ENCODE data around the gene IL1RAPL1.

DNA sequence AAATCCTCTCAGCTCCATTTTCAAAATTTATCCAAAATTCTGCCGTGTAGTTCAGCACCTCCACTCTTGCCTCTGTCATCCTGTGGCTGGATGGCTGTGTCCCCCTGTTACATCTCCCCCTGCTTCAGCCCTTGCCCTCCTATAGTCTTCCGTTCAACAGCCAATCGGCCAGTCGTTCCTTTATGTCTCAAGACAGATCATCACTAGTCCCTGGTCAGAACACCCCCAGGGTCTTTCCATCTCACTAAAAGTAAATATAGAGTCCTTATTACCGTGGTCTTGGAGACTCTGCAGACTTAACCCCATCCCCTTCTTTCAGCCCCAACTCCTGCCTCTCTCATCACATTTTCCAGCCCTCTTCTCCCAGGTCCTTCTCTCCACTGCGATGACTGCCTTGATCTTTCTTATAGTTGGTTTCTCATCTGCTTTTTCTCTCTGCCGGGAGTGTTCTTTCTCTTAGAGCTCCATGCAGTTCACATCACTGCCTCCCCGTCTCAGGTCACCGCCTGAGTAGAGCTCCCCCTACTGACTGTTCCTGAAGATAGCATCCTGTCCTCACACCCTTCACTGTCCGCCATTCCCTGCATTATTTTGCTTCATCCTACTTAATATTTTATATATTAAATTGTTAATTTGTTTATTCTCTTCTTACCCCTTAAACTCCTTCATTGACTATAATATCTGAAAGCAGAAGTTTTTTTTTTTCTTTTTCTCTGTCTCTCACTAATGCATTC, 891.3 kb downstream of the IL1RAPL1 start:
- TF ChIP-seq CTCF (IDR thresholded peaks at IDR 0.05) (no peak), POLR2A (IDR thresholded peaks at IDR 0.05) (no peak)
